IMR-90 (cell line): Measurements from ENCODE around the gene PARD3. TPM values are rescaled to one million over a fixed set of nuclear protein-coding genes. Genes with fewer than 3 reads are reported as not detected.

ENCODE experiments used
- ATAC-seq: fragments of 200-7000 bp; cut with Tn5 transposase; 2 replicates; pipeline ENCODE4 v1.9.1; 2020; ENCODE audit warnings: low read depth, mild to moderate bottlenecking, moderate library complexity
- BruUV-seq: library from RNA; stranded (reverse); fragments of 400-500 nt; replicated peaks from 2 replicates; lab custom pipeline; 2021; lab: Mats Ljungman, UMichigan
- CTCF ChIA-PET: fragments of 300-600 bp; formaldehyde crosslinking; extraction: SDS; loops from one replicate; lab custom pipeline; 2021; ENCODE audit warnings: antibody characterized with exemption; lab: Yijun Ruan, JAX
- POLR2A ChIA-PET: fragments of 300-600 bp; sonication (Branson Sonifier 250); formaldehyde crosslinking; loops from one replicate; lab custom pipeline; 2022; ENCODE audit warnings: antibody characterized with exemption; ENCODE audit not compliant: unreplicated experiment; lab: Charles Lee
- DNase-seq: peaks from one replicate; pipeline ENCODE4 v3.0.0; 2013
- H2AFZ ChIP-seq: replicated peaks from 2 replicates; pipeline ENCODE3; 2013; ENCODE audit warnings: low read length, mild to moderate bottlenecking; ENCODE audit not compliant: poor library complexity
- H2AK5ac ChIP-seq: 2 replicates; pipeline ENCODE4 v1.6.1; 2013; ENCODE audit warnings: low read depth, low read length, inconsistent platforms
- H2AK9ac ChIP-seq: replicated peaks from 2 replicates; pipeline ENCODE3; 2013; ENCODE audit warnings: mild to moderate bottlenecking, low read depth, low read length, moderate library complexity; ENCODE audit not compliant: poor library complexity
- H2BK120ac ChIP-seq: 2 replicates; pipeline ENCODE4 v1.6.1; 2013; ENCODE audit warnings: low read depth, low read length, inconsistent platforms
- H2BK15ac ChIP-seq: 3 replicates; pipeline ENCODE4 v1.6.1; 2013; ENCODE audit warnings: low read depth, low read length, inconsistent platforms
- H2BK20ac ChIP-seq: 2 replicates; pipeline ENCODE4 v1.6.1; 2013; ENCODE audit warnings: low read depth, mild to moderate bottlenecking, inconsistent platforms, low read length, moderate library complexity
- H2BK5ac ChIP-seq: 2 replicates; pipeline ENCODE4 v1.6.1; 2013; ENCODE audit warnings: mild to moderate bottlenecking, low read depth, low read length, inconsistent platforms; ENCODE audit not compliant: poor library complexity, severe bottlenecking
- H3K14ac ChIP-seq: replicated peaks from 2 replicates; pipeline ENCODE4 v1.6.1; 2013; ENCODE audit warnings: low read depth, low read length, inconsistent platforms
- H3K18ac ChIP-seq: 2 replicates; pipeline ENCODE4 v1.6.1; 2013; ENCODE audit warnings: low read depth, low read length, control low read depth
- H3K23ac ChIP-seq: 2 replicates; pipeline ENCODE4 v1.6.1; 2013; ENCODE audit warnings: low read depth, low read length, inconsistent platforms
- H3K27ac ChIP-seq: 2 replicates; pipeline ENCODE4 v1.5.1; 2013; ENCODE audit warnings: mild to moderate bottlenecking, control low read depth, low read length; ENCODE audit not compliant: insufficient read depth
- H3K27me3 ChIP-seq: 2 replicates; pipeline ENCODE4 v1.6.1; 2013; ENCODE audit warnings: low read length; ENCODE audit not compliant: control insufficient read depth, insufficient read depth
- H3K36me3 ChIP-seq: 2 replicates; pipeline ENCODE4 v1.6.1; 2013; ENCODE audit warnings: low read length, mixed read lengths; ENCODE audit not compliant: control insufficient read depth, insufficient read depth
- H3K4ac ChIP-seq: 2 replicates; pipeline ENCODE4 v1.6.1; 2013; ENCODE audit warnings: low read depth, low read length, inconsistent platforms
- H3K4me1 ChIP-seq: 2 replicates; pipeline ENCODE4 v1.6.1; 2013; ENCODE audit warnings: low read length, mixed read lengths; ENCODE audit not compliant: control insufficient read depth, insufficient read depth
- H3K4me2 ChIP-seq: 2 replicates; pipeline ENCODE4 v1.6.1; 2013; ENCODE audit warnings: low read depth, mild to moderate bottlenecking, control low read depth, low read length, moderate library complexity
- H3K4me3 ChIP-seq: 2 replicates; pipeline ENCODE4 v1.5.1; 2013; ENCODE audit warnings: low read depth, mild to moderate bottlenecking, control low read depth, low read length, moderate library complexity; ENCODE audit not compliant: insufficient read depth
- H3K56ac ChIP-seq: 2 replicates; pipeline ENCODE4 v1.6.1; 2013; ENCODE audit warnings: low read length, inconsistent platforms; ENCODE audit not compliant: insufficient read depth; ENCODE audit errors: extremely low read depth
- H3K79me1 ChIP-seq, 2 experiments: 2 replicates each; pipeline ENCODE4 v1.6.1; 2013; ENCODE audit warnings: low read length in 2 of 2, inconsistent platforms in 1 of 2, low read depth in 1 of 2
- H3K9ac ChIP-seq: 2 replicates; pipeline ENCODE4 v1.6.1; 2013; ENCODE audit warnings: low read depth, low read length, control low read depth
- H3K9me1 ChIP-seq: 2 replicates; pipeline ENCODE4 v1.6.1; 2013; ENCODE audit warnings: low read length, inconsistent platforms; ENCODE audit not compliant: insufficient read depth
- H3K9me3 ChIP-seq: 2 replicates; pipeline ENCODE4 v1.6.1; 2013; ENCODE audit warnings: low read length; ENCODE audit not compliant: control insufficient read depth, insufficient read depth
- H4K20me1 ChIP-seq: 2 replicates; pipeline ENCODE4 v1.6.1; 2013; ENCODE audit warnings: low read length, inconsistent platforms; ENCODE audit not compliant: insufficient read depth
- H4K5ac ChIP-seq: 2 replicates; pipeline ENCODE4 v1.6.1; 2013; ENCODE audit warnings: mild to moderate bottlenecking, low read depth, low read length, control low read depth
- H4K8ac ChIP-seq, 2 experiments: 2 replicates each; pipeline ENCODE4 v1.6.1; 2013; ENCODE audit warnings: low read depth in 2 of 2, low read length in 2 of 2, control low read depth in 1 of 2, inconsistent platforms in 1 of 2
- H4K91ac ChIP-seq: 2 replicates; pipeline ENCODE4 v1.6.1; 2013; ENCODE audit warnings: low read depth, low read length, inconsistent platforms; ENCODE audit not compliant: insufficient read depth
- BHLHE40 ChIP-seq: fragments of 150-350 bp; IDR thresholded peaks from 2 replicates; pipeline ENCODE4 v1.6.1; 2016; ENCODE audit warnings: mild to moderate bottlenecking, low read depth, low read length
- CEBPB ChIP-seq: IDR thresholded peaks from 2 replicates; pipeline ENCODE4 v1.6.1; 2012; ENCODE audit warnings: low read depth, low read length, improper control_type of control experiment
- CHD1 ChIP-seq: IDR thresholded peaks from 2 replicates; pipeline ENCODE4 v1.6.1; 2012; ENCODE audit warnings: low read depth, low read length, improper control_type of control experiment
- CTCF ChIP-seq: conservative IDR thresholded peaks from 2 replicates; pipeline ENCODE4 v1.5.1; 2012; ENCODE audit warnings: mild to moderate bottlenecking, low read depth, low read length, improper control_type of control experiment
- MAFK ChIP-seq: IDR thresholded peaks from 2 replicates; pipeline ENCODE4 v1.6.1; 2012; ENCODE audit warnings: low read depth, low read length, improper control_type of control experiment
- MAZ ChIP-seq: IDR thresholded peaks from 2 replicates; pipeline ENCODE4 v1.6.1; 2012; ENCODE audit warnings: low read depth, mild to moderate bottlenecking, low read length, improper control_type of control experiment, moderate library complexity, borderline replicate concordance
- MXI1 ChIP-seq: IDR thresholded peaks from 2 replicates; pipeline ENCODE4 v1.6.1; 2012; ENCODE audit warnings: low read depth, mild to moderate bottlenecking, low read length, moderate library complexity, borderline replicate concordance
- NFE2L2 ChIP-seq: fragments of 150-350 bp; IDR thresholded peaks from 2 replicates; pipeline ENCODE4 v1.6.1; 2016; ENCODE audit warnings: low read depth, mild to moderate bottlenecking, low read length
- POLR2A ChIP-seq: IDR thresholded peaks from 2 replicates; pipeline ENCODE4 v1.6.1; 2012; ENCODE audit warnings: mild to moderate bottlenecking, low read depth, low read length
- RAD21 ChIP-seq: IDR thresholded peaks from 2 replicates; pipeline ENCODE4 v1.6.1; 2012; ENCODE audit warnings: low read length, improper control_type of control experiment
- RCOR1 ChIP-seq: IDR thresholded peaks from 2 replicates; pipeline ENCODE4 v1.6.1; 2012; ENCODE audit warnings: mild to moderate bottlenecking, low read length, improper control_type of control experiment; ENCODE audit not compliant: insufficient replicate concordance
- SMC3 ChIP-seq: fragments of 150-350 bp; IDR thresholded peaks from 2 replicates; pipeline ENCODE4 v1.6.1; 2016; ENCODE audit warnings: low read depth, mild to moderate bottlenecking, antibody characterized with exemption, low read length, moderate library complexity
- WGBS, 2 experiments: methylation state at CpG; one replicate each; pipeline versions ENCODE4 v1.1.5 to v1.1.7; 2013; ENCODE audit warnings: missing lambda C conversion rate in 2 of 2; ENCODE audit not compliant: insufficient read length in 1 of 2; ENCODE audit errors: extremely low coverage in 2 of 2; 5-methylcytosine and 5-hydroxymethylcytosine counted together
- dilution Hi-C: fragments of 300-500 bp; cut with HindIII; formaldehyde crosslinking; loops from one replicate; pipeline ENCODE4 v1.14.3; 2018; ENCODE audit warnings: low sequenced_read_pairs; ENCODE audit not compliant: unreplicated experiment
- in situ Hi-C: fragments of 300-500 bp; cut with MboI; formaldehyde crosslinking; loops from 3 replicates; pipeline ENCODE4 v1.14.3; 2019; ENCODE audit warnings: low sequenced_read_pairs, inconsistent platforms, mixed read lengths
- intact Hi-C: fragments of 100-400 bp; cut with micrococcal nuclease; formaldehyde crosslinking; loops from 2 replicates; pipeline ENCODE4 v1.10.0; 2022
- polyA plus RNA-seq, 3 experiments: library from polyadenylated mRNA; depleted of rRNA; stranded (reverse); fragments of >200 nt; gene quantifications; 2 replicates each; pipeline ENCODE4 v1.2.3, GENCODE V29; 2012; ENCODE audit warnings: low replicate concordance in 1 of 3
- total RNA-seq: library from RNA; depleted of rRNA; stranded (reverse); fragments of >200 nt; gene quantifications from 2 replicates; pipeline ENCODE4 v1.2.3, GENCODE V29; 2012
- TF ChIP-seq, protein P1 (sequence below): fragments of 150-350 bp; IDR thresholded peaks from 2 replicates; pipeline ENCODE4 v1.6.1; 2017; ENCODE audit warnings: mild to moderate bottlenecking, antibody characterized with exemption, low read length, low read depth

The PARD3 gene
- total and polyA plus RNA-seq, 2 of the 4 experiments (the other 2 are of a cell fraction) = 14.6 to 37.5 TPM

GRCh38 chr10:34109495-34109894 is 705.6 kb downstream of the PARD3 start:
- no peaks in the 10 kb centered on the region for H4K20me1 ChIP-seq
- no peaks in the 10 kb centered on the region for H3K36me3 ChIP-seq
- intact Hi-C loops (no loop called here), in situ Hi-C loops (loop anchor here (25.0 kb wide), 1 partner anchor 772 kb away; the partner anchor contains the start of gene NRP1), dilution Hi-C loops (no loop called here)
- no peak overlapping the region for H3K27ac ChIP-seq
- no peak overlapping the region for H3K9ac ChIP-seq
- no peak overlapping the region for H2AFZ ChIP-seq
- TF ChIP-seq SMC3 = no peak
- no peak for TF ChIP-seq CHD1
- no peak for TF ChIP-seq MAZ
- TF ChIP-seq MAFK = no peak
- TF ChIP-seq, protein P1, sequence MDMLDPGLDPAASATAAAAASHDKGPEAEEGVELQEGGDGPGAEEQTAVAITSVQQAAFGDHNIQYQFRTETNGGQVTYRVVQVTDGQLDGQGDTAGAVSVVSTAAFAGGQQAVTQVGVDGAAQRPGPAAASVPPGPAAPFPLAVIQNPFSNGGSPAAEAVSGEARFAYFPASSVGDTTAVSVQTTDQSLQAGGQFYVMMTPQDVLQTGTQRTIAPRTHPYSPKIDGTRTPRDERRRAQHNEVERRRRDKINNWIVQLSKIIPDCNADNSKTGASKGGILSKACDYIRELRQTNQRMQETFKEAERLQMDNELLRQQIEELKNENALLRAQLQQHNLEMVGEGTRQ = no peak
- no peak for TF ChIP-seq CTCF
- TF ChIP-seq POLR2A = no peak
- TF ChIP-seq RAD21 = no peak
- no peak for TF ChIP-seq BHLHE40
- no peak for TF ChIP-seq NFE2L2
- TF ChIP-seq CEBPB = no peak
- TF ChIP-seq MXI1 = no peak
- no peak for TF ChIP-seq RCOR1
- H4K91ac ChIP-seq = no peak overlapping the region
- ChIA-PET CTCF (interaction anchor here (0.6 kb wide), 1 partner anchor 9 kb away, joined by 3 read pairs; no protein-coding TSS in a partner anchor), POLR2A (no interaction called here)
- H3K56ac ChIP-seq = no peak overlapping the region
- no peaks in the 10 kb centered on the region; the same call in 1 of the 2 replicates for H3K9me3 ChIP-seq
- no peaks in the 10 kb centered on the region for H3K27me3 ChIP-seq
- DNase-seq = no peak
- no TSS peak for BruUV-seq
- H2AK9ac ChIP-seq = no peak overlapping the region
- no peak overlapping the region for H3K23ac ChIP-seq
- H3K4me2 ChIP-seq = no peak overlapping the region
- H3K18ac ChIP-seq = no peak overlapping the region
- no peaks in the 10 kb centered on the region for H3K9me1 ChIP-seq
- WGBS, 2 experiments = 100% methylated on average over 2 of the region's 7 CpGs; no CpG with 5 or more reads in 1 of the 2 experiments
- no peak overlapping the region for H2BK120ac ChIP-seq
- H3K79me1 ChIP-seq = no peaks in the 10 kb centered on the region
- no peak overlapping the region for H4K5ac ChIP-seq
- H4K8ac ChIP-seq = no peak overlapping the region
- H2BK15ac ChIP-seq = no peak overlapping the region
- peaks cover 4% of the 10 kb centered on the region for H3K4me1 ChIP-seq
- no peak overlapping the region for H2BK20ac ChIP-seq
- no peak overlapping the region for H2BK5ac ChIP-seq
- no peak overlapping the region for H2AK5ac ChIP-seq
- H3K4ac ChIP-seq = no peak overlapping the region
- no peak overlapping the region for H3K4me3 ChIP-seq
- H3K14ac ChIP-seq = no peak overlapping the region
- no peak for ATAC-seq
